Stimulated activated CD8-positive, alpha-beta memory T cell treated with anti-CD3 and anti-CD28 coated beads, Interleukin-7, amount 100 ng/mL, for 24 hours (primary cell): ENCODE results near the gene ZNF799.
"Not testable (repeated sequence)": the region's sequence is repeated elsewhere in the genome, so short reads cannot be mapped to it uniquely, and the experiment has no call there.

Experiments
- DNase-seq: peaks from one replicate; pipeline ENCODE4 v3.0.0-alpha.2; 2020; ENCODE audit warnings: low read depth

ZNF799 gene

DNA sequence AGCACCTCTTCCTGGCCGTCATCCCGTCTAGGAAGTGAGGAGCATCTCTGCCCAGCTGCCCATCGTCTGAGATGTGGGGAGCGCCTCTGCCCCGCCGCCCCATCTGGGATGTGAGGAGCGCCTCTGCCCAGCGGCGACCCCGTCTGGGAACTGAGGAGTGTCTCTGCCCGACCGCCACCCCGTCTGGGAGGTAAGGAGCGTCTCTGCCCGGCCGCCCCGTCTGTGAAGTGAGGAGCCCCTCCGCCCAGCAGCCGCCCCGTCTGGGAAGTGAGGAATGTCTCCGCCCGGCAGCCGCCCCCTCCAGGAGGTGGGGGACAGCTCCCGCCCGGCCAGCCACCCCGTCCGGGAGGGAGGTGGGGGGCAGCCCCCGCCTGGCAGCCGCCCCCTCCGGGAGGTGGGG lies 38.8 kb downstream of the ZNF799 start:
- DNase-seq, result not testable (repeated sequence)

DNA sequence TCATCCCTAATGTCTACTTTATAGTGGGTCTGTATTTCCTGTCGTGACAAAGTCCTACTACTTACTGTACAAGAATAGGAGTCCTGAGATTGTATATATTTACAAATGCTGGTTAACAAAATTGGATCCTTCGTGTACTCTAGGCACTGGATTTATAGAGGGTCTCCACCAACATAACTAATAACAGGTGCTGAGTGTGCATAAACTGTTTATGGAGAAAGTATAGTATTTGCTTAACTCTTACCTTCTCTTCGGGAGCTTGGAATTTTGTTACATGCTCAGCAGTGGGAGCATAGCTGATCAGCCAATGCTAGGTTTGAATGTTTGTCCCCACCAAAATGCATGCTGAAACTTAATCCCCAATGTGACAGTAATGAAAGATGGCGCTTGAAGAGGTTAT lies 47.7 kb downstream of the ZNF799 start:
- no peak for DNase-seq

DNA sequence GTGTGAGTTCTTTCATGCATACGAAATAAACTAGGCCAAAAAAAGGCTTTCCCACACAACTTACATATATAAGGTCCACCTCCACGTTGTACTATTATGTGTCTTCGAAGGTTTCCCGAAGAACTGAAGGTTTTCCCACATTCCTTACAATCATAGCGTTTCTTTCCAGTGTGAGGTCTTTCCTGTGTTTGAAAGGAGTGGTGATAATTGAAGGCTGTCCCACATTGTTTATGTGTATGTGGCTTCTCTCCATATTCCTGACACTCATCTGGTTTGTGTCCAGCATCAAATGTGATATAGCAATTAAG lies 50.2 kb downstream of the ZNF799 start:
- no peak for DNase-seq

DNA sequence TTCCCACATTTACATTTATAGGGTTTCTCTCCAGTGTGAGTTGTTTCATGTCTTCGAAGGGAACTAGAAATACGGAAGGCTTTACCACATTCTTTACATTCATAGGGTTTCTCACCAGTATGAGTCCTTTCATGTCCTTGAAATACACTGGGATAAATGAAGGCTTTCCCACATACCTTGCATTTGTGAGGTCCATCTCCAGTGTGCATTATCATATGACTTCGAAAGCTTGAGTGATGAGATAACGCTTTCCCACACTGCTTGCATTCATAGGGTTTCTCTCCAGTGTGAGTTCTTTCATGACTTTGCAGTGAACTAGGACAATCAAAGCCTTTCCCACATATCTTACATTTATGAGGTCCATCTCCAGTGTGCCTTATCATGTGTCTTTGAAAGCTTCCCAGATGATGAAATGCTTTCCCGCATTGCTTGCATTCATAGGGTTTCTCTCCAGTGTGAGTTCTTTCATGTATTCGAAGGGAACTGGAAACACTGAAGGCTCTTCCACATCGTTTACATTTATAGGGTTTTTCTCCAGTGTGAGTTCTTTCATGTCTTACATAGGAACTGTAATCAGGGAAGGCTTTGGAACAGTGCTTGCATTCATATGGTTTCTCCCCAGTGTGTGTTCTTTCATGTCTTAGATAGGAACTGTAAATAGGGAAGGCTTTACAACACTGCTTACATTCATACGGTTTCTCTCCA lies 50.7 kb downstream of the ZNF799 start:
- DNase-seq, result no peak

DNA sequence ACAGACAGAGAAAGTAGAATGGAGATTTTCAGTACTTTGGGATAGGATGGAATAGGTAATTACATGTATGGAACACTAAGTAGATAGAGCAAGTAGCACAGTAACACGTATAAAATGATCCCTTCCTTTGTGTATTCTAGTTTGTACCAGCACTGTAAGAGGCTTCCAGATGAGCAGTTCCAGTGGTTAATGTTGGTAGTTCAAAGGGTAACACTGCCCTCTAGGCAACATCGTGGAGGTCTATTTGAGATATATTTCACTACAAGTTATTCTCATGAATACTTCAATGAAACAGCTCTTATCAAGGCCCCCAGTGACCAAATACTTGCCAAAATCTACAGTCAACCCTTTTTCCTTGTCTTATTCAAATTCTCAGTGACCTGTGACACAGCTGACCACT lies 54.2 kb downstream of the ZNF799 start:
- no peak for DNase-seq

DNA sequence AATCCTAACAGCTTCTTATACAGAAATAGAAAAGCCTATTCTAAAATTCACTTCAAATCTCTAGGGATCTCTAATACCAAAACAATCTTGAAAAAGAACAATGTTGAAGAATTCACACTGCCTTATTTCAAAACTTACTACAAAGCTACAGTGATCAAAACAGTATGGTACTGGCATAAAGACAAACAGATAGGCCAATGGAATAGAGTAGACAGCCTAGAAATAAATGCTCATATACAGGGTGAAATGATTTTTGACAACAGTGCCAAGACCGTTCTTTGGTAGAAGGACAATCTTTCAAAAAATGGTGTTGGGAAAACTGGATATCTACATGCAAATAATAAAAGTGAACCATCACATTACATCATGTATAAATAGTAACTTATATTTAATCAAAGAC lies 55.9 kb downstream of the ZNF799 start:
- DNase-seq, result no peak
